T1000 (cell line): ENCODE results near the gene KLRD1.
"Not testable (repeated sequence)": the region's sequence is repeated elsewhere in the genome, so short reads cannot be mapped to it uniquely, and the experiment has no call there.

ENCODE experiments used
- DNase-seq: peaks from one replicate; lab custom pipeline; 2025; ENCODE audit warnings: mixed read lengths; lab: John Stamatoyannopoulos, UW

KLRD1 gene

DNA sequence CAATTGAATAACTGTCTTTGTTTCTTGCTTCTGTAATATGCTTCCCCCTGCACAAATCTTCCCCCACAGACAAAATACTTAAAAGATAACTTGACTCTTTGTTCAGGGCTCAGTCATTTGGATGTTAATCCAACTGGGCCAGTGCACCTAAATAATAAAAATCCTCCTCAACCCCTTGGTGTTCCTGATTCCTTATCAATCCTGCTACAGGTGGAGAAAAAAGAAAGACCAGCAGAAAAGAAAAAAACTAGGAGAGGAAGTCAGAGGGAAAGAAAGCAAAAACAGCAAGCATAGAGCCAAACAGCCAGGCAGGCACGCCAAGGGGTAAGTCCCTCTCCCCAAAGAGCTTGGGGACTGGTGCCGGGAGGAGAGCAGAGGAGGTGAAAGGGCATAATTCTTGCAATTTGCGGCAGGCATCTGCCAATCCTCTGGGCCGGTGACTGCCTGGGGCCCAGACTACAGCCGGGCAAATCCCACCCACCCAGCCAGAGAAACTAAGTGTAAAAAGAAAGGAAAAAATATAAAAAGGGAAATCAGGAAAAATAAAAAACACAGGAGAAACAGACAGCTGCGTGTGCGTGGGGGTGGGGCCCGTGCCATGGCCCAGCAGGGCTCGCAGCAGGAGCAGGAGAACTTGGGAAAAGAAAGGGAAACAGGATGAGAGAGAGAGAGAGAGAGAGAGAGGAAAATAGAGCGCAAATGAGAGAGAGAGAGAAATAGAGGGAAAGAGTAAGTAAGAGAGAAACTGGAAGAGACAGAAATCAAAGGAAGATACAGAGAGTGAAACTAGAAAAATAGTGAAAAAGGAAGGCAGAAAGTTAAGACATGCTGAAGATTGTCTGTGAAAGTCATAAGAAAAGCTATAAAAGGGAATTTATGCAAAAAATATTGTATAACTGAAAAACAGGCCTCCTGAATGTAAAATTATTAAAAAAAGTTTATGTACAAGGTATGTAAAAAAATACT, 60.8 kb downstream of the KLRD1 start:
- DNase-seq: no peak

DNA sequence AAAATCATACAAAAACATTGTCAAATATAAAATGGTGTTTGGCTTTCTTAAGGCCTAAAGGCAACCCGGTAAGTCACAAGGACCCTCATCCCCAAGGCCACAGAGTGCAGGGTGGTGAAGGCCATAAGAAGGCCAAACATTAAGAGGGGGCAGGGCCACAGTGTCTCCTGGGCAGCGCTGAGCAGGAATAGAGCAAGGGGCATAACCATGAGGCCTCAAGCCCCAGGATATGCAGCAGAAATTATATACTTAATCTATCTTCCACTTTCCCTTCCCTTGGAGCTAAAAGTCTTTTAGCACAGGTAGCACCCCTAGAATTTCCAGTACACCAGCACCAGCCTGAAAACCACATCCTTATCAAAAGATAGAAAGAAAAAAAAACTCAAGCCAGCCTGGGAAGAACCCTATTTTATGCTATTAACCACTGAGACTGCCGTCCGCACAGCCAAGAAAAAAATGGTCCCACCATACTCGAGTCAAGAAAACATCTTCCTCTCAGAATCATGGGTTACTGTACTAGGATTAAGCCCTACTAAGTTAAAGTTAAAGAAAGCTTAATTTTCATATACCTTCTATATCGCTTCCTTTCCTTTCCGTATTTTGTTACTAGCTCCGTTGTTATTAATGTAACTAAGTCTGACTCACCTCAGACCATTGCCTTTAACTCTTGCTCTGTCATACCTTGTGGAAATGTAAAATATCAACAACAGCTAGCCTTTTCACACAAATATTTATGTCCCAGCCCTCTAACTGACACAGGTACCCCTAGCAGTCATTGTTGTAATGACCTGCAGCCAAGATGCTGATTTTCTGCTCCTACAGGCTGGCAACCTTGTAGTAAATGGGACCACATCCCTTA, 62.1 kb downstream of the KLRD1 start:
- no peak for DNase-seq

DNA sequence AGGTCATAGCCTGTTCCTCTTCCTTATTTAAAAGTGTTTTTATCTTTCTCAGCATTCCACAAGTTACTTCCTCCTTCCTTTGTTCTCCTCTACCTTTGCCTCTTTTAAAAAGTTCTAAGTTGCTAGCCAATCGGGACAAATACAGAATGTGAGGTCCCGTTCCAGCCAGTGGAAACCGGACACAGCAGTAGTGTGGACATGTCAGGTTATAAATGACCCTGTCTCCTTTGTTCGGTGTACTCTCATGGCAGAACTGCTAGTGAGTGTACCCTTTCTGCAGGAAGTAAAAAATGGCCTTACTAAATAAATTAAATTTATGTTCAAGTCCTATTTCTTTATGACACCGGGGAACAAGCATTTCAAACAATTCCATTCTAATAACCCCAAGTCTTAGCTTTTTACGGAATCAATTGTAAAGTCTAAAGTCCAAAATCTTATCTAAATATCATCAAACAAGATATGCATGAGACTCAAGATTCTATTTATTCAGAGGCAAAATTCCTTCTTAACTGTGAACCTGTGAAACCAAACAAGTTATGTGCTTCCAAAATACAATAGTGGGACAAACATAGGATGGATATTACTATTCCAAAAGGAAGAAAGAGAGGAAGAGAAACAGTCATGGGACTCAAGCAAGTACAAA, 64.3 kb downstream of the KLRD1 start:
- DNase-seq: not testable (repeated sequence)

DNA sequence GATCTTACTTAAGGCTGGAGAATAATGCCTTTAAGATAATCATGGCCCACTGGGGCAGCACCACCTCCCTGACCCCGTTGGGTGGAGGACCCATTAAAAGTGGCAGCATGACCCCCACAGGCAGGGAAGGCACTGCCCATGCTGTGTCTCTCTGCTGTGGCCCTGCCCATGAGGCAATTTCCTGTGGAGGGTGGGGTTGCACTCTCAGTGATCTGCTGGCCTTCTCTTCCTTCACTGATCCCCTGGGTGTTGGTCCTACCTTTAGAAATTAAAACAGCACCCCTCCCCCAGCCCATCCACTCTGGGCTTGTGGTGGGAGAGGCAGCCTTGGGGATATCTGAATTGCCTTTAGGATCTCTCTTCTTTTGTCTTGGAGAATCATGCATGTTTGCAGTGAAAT, 64.9 kb downstream of the KLRD1 start:
- DNase-seq: no peak

DNA sequence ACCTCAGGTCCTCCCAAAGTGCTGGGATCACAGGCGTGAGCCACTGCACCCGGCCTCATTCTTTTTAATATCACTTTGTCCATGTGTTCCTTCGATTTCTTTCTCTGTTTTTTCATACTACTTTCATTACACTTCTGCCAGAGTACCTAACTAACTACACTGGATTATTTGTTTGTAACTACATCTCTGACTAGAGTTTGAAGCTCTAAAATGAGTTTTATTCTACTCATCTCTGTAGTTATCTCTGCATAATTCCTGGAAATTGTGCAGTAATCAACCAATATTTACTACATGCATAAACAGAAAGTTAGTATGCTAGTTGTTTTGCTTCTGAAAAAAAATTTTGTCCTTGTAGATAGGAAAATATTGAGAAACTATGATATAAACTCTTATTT, 67.0 kb downstream of the KLRD1 start:
- DNase-seq: no peak

DNA sequence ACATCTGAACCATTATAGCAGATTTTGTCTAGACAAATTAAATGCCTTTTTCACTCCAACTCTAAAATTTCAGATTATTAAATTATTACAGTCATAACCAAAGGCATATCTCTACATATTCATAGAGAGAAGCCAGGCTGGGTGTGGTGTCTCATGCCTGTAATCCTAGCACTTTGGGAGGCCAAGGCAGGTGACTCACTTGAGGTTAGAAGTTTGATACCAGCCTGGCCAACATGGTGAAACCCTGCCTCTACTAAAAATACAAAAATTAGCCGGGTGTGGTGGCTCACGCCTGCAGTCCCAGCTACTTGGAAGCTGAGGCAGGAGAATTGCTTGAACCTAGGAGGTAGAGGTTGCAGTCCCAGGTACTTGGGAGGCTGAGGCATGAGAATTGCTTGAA, 71.1 kb downstream of the KLRD1 start:
- not testable (repeated sequence) for DNase-seq
